GM21367 (cell line): ENCODE results near the gene RPL10.

Source experiments
- ATAC-seq: cut with Tn5 transposase; IDR thresholded peaks from one replicate; pipeline ENCODE4 v1.9.1; 2021; ENCODE audit not compliant: unreplicated experiment

RPL10 gene

GRCh38 chrX:154443992-154444754 lies 46.0 kb downstream of the RPL10 start, which contains the start of gene FAM50A:
FAM50A (plus strand) TSS chrX:154444141; CDS start chrX:154444236, 95 bp downstream.
- peak; percentile 63 for ATAC-seq

GRCh38 chrX:154444755-154445246 lies 46.6 kb downstream of the RPL10 start:
- ATAC-seq = no peak

- no peak for ATAC-seq
Observed at GRCh38 chrX:154445776-154446175, 47.6 kb downstream of the RPL10 start.

- no peak for ATAC-seq
Observed at GRCh38 chrX:154446430-154446829, 48.3 kb downstream of the RPL10 start.

GRCh38 chrX:154448484-154448883 lies 50.3 kb downstream of the RPL10 start:
- no peak for ATAC-seq

- no peak for ATAC-seq
Observed at GRCh38 chrX:154449618-154450017, 51.4 kb downstream of the RPL10 start.

GRCh38 chrX:154450312-154450711 lies 52.1 kb downstream of the RPL10 start:
- ATAC-seq = no peak
